HG02678 (cell line): ENCODE measurements around the gene VPS52.
"Not testable (repeated sequence)": the region's sequence is repeated elsewhere in the genome, so short reads cannot be mapped to it uniquely, and the experiment has no call there.

Experiments
- ATAC-seq: cut with Tn5 transposase; IDR thresholded peaks from one replicate; pipeline ENCODE4 v1.9.1; 2021; ENCODE audit warnings: mild to moderate bottlenecking, moderate library complexity; ENCODE audit not compliant: unreplicated experiment

VPS52 gene

DNA sequence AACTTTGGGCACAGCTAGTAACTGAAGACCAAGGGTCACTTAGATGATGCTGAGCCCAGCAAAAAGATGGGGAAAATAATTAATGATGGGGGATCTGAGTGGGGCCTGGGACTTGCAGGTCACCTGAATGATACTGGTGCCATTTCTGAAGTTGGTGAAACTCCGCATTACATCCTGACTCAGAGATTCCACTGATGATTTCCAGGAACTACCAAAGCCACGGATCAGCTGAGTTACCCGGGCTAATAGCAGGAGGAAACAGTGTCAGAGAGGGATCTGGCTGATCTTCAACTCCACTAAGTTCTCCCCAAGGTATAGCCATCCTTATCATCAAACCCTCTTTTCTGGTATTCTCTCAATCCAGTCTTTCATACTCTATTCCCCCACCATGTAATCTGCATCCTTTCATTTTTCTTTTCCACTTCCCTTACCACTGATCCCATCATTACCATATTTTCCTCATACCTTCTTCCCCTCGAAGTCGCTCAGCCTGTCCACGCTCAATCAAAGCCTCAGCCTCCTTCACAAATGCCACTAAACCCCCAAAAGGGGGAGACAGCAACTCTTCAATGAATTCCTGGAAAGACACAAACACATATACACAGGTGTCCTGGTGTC, 20.2 kb downstream of the VPS52 start:
- ATAC-seq, result no peak

DNA sequence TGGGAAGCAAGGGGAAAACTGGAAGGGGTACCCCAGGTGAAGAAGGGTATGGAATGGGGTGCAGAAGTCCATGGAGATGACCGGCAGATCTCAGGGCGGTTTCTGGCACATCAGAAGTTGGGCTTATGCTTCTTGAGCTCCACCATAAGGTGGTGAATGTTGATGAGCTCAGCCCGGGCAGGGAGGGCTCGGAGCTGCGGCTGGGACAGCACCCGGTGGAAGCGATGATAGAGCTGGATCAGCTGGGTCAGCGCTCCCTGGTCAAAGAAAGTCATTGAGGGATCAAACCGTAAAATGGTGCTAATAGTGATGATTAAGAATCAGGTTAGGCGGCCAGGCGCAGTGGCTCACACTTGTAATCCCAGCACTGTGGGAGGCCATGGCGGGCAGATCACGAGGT, 20.9 kb downstream of the VPS52 start:
- ATAC-seq, result no peak

DNA sequence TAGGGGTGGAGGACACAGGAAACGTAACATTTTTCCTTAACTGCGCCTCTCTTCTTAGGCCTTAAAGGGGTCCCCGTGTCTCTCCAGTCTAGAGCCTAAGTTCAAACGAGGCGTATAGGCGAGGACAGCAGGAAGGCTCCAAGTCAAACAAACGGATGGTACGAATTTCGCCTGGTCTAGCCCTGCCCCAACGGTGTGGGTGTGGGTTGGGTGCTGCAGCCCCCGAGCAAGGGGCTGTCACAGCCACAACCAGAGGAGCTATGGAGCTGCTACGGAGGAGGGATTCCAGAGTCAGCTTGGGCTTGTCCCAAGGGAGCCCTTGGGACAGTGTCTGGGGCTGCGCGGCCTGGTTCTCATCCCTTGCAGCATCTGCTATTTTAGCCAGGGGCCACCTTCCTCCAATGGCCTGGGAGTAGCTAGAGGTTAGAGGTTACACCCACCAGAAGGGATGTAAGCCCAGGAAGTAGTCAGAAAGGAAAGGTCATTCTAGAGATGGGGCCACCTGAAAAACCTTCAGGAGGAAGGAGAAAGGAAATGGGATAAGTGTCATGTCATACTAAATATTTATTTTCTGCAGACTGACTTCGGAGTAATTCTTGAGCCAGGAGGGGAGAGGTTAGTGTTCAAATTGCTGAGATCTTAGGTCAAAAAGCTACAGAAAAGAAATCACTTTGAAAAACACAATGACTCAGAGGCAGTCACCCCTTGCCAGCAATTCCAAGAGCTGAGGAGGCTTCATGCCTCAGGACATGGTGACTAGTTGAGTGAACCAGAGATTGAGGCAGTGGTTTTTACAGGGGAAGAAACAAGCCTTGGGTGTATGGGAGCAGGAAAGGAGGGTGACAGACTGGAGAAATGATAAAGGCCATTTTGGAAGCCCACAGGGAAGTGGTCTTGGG, 21.7 kb downstream of the VPS52 start:
- ATAC-seq, result no peak

DNA sequence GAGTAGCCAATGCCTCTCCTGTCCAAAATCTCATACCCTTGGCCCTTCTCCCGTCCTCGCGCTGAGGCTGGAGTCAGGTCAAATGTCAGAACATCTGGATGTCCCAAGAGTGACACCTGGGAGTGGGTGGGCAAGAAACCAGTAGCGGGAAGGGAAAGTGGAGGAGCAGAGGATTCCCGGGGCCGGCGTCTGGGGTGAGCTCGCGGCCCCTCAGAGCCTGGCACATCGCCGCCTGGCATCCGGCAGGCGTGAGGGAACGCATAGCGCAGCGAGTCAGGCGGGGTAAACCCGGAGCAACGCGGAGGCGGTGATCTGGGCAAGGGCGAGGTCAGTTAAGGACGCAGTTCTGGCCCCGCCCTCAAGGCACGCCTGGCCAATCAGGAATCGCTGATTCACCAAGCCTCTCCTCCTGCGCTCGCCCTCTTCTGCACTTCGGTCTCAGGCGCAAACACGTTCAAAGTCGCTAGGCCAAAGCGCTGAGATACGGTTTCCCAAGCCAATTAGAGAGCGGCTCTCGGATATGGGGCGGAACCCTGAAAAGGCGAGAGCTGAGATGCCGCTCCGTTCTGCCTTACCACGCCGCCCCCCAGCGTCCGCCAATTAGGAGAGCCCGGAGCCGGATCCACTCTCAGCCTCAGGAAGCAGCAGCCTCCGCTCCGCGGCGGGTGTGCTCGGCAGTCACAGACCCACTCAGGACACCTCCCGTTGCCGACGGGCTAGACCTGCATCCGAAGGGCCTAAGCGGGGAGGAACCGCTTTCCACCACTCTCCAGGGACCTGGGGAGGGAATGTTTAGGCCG, 22.5 kb downstream of the VPS52 start:
- peak; percentile 89 for ATAC-seq

DNA sequence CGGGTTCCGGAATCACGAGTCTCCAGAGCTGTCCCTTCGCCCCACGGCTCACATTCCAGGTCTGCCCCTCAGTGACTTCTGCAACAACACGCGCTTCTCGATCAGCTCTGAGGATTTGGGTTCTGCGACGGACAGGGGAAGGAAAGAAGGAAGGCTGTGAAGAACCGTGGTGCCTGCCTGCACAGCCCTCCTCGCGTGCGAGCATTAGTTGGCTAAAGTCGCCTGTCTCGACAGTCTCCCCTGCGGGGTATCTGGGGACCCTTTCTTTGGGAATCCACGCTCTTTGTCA, 23.1 kb downstream of the VPS52 start:
- ATAC-seq, result no peak

DNA sequence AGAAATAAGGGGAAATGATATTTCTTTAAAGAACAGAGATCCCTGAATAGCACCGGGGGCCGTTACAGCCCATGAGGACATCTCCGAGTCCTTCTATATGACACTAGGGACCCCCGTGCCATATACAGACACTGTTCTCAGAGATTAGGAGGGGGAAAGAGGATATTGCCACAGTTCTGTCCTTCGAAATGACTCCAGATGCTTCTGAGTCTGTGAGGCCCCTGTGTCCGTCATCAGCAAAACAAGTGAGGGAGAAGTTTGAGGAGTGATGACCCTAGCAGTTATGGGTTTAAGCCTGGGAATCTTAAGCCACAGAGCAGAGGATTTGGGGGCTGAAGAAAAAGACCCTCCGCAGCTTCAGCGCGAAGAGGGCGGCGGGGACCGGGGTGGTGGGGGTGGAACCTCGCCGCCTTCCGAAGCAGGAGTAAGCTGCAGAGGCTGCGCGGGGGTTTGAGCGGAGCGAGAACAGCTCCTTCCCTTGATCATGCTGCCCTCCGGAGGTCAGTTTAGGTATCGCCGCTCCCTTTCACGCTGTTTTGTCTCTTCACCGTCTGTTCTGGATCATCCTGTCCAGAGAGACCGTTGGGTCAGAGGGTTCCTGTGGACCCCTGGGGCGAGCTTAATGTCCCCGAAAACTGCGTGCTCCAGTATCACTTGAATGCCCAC, 23.6 kb downstream of the VPS52 start:
- peak; percentile 36 for ATAC-seq

DNA sequence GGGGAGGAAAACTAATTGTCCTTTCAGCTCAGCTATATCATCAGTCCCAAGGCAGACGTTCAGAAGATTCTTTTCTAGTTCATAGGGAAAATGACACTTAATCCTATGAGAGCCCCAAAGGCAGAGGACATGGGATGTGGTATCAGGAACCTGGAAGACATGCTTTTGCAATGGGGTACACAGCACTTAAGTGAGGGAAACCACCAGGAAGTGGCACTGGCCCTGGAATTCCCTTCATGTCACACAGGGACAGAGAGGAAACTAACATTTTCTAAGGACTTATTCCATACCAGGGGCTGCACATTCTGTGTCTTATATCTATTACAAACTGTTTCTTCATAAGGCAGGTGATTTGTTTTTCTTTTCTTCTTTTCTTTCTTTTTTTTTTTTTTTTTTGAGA, 28.2 kb downstream of the VPS52 start:
- no peak for ATAC-seq

DNA sequence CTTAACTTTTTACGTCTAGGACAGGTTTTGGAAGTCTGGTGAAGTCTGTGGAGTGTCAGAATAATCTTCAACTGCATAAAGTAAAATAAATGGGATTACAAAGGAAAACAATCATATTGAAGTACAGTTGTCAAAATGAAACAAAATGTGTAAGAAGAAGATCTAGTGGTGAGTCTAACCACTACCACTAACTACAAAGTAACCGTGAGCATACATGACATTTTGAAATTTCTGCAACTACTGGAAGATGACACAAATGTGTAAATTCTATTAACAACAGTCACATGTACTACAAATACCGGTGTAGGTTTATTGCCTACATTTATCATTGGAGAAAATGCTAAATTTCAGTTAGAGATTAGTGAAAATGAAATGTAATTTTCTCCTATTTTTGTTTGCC, 29.7 kb downstream of the VPS52 start:
- ATAC-seq, result no peak

DNA sequence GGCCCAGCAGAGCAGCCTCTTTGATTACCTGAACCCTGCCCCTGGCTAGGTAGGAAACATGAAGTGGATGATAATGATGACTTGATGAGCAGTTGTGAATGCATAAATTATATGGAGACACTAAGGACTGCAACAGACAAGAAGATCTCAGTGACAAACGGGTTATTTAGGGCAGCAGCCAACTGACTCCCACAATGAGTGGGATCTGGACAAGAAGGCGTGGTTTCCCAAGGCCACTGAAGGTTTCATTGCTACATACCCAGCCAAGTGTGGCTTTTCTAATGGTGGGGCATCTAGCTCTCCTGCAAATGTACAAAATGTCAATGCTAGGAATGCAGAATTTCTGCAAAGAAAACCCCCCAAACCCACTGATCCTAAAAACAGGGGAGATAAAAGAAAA, 33.9 kb downstream of the VPS52 start:
- no peak for ATAC-seq

DNA sequence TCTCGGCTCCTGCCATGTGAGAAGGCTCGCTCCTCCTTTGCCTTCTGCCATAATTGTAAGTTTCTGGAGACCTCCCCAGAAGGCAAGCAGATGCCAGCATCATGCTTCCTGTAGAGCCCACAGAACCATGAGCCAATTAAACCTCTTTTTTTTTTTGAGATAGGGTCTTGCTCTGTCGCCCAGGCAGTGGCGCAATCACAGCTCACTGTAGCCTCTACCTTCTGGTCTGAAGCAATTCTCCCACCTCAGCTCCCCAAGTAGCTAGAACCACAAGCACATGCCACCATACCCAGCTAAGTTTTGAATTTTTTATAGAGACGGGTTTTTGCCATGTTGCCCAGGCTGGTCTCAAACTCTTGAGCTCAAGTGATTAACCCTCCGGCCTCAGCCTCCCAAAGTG, 34.8 kb downstream of the VPS52 start:
- no peak for ATAC-seq

DNA sequence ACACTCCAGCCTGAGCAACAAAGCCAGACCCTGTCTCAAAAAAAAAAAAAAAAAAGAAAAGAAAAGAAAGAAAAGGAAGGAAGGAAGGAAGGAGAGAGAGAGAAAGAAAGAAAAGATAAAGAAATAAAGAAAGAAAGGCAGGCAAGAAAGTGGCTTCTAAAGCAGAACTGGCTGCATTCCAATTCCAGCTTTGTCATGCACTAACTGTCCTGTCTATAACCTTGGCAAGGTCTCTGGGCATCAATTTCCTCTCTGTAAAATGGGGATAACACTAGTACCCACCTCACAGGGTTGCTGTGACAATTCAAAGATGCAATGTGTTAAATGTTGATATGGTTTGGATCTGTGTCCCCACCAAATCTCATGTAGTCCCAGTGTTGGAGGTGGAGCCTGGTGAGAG, 35.3 kb downstream of the VPS52 start:
- ATAC-seq, result no peak

DNA sequence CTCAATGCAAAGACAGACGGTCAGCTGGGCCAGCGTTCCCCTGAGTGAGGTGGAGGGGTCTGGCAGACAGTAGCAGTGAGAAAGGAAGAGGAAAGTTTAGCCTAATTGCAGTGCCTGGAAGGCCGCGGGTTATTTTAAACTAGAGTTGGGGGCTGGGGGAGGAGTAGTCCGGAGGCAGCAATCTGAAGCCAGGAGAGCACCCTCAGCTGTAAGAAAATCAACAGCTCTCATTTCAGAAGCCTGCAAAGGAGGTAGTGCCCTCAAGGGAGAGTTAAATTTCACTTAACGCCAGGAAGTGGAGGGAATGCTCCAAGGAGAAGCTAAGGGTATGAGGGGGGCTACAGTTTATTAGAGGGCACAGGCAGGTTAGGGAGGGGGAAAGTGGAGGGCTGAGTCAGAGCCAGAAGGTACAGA, 36.4 kb downstream of the VPS52 start:
- ATAC-seq, result no peak

DNA sequence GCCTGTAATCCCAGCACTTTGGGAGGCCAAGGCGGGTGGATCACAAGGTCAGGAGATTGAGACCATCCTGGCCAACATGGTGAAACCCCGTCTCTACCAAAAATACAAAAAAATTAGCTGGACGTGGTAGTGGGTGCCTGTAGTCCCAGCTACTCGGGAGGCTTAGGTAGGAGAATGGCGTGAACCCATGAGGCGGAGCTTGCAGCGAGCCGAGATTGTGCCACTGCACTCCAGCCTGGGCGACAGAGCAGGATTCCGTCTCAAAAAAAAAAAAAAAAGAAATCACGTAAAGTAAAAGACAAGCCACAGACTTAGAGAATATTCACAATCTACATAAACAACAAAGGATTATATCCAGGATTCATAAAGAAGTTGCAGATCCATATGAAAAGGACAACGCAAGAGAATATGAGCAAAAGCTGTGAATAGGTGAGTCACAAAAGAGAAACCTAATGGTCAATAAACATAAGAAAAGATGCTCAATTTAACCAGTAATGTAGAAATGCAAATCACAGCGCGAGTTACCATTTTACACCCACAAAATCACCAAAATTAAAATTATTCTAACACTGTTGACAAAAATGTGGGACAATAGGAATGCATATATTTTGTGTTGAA, 45.1 kb downstream of the VPS52 start:
- not testable (repeated sequence) for ATAC-seq

DNA sequence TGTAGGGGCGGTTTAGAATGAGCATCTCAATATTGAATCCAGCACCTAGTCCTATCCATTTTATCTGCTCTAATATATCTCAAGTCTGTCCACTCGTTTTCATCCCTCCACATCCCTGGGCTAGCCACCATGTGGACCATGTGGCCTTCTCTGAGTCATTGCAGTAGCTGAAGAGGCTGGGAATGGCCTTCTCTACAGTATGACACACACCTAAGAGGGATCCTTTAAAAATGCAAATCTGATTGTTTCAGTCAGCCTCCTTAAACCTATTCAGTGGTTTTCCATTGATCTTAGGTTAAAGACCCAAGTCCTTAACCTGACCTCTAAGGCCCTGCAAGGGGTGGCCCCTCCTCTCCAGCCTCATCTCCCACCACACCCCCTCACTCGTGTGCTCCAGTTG, 54.0 kb downstream of the VPS52 start:
- no peak for ATAC-seq

DNA sequence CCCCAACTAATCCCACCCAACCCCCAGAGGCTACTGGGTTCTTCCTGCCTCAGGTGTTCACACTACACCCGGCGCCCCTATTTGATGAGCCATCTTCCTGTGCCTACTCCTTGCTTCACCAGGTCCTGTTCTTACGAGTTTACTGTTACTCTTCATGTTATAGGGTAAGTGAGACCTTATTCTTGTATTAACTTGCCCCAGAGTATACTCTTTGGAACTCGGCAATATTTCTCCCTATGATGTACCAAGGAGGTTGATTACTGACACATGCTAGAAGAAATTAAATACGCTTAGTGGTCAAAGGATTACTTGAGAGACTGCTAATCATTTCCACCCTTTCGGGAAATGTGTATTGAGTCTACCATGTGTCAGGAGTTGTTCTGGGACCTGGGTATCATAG, 54.4 kb downstream of the VPS52 start:
- ATAC-seq, result no peak

DNA sequence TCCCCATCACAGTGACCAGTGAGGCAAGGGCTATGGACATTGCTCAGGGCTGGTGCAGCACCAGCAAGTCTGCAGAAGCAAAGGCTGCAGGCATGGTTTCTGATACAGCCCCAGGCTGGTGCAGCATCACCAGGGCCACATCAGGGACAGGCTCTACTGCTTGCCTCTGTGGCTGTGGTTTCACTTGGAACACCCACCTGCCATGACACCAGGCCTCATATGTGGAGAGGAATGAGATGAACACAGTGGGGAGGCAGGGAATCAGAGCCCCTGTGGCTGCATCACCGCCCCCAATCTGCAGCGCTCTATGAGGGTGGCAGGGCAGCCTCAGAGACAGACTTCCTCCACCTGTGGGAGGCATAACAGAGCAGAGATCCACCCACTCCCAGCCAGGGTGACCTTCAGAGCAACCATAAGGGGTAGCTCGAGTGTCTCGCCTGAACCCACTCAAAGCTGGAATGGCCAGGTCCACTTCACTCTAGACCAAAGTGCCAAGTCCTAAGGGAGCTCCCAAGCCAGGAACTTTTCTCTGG, 55.5 kb downstream of the VPS52 start:
- no peak for ATAC-seq

DNA sequence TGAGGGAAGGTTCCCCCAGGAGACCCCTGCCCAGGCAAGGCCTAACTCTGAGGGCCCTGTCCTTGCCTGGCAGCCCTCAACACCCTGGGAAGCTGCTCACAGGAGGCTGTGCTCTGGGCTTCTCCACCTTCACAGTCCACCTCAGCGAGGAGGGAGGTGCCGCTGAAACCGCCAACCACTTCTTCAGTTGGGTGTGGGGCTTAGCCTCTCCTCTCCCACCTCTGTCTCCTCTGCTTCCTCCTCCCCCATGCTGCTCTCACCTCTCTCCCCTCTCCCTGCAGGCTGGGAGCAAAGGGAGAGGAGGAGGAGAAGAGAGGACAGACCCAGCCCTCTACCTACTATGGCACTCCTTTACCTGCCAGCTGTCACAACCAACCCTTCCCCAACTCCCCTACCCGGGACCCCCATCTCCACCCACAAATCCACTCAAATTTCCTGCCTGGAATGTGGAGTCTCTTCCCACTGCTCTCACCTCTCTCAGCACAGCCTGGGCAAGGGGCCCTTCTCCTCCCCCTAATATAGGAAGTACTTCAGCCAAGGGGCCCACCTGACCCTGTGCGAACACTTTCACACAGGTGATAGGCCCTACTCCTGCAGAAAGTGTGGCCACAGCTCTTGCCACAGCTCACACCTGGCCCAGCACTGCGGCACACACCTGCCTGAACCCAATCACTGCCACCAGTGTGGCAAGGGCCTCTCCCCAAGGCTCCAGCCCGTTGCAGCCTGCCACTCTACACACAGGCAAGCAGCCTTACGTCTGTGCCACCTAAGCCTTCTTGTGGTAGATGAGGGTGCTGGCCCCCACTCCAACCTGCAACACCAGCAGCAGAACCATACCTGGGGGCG, 56.2 kb downstream of the VPS52 start:
- ATAC-seq, result no peak

DNA sequence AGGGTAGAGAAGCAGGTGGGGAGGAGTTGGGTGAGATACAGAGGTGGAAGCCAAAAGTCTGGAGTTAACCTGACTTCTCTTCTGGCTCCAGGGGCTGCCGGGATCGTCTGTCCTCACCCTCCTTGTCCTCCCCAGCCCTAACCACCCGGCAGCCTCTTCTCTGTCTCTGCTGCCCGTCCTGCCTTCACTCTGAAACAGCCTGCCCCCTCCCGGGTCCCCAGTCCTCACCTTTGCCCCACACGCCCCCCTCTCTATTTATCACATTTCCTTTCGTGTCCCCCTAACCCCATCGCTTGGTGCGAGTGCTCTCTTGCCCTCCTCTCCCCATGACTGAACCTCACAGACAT, 57.7 kb downstream of the VPS52 start:
- no peak for ATAC-seq

DNA sequence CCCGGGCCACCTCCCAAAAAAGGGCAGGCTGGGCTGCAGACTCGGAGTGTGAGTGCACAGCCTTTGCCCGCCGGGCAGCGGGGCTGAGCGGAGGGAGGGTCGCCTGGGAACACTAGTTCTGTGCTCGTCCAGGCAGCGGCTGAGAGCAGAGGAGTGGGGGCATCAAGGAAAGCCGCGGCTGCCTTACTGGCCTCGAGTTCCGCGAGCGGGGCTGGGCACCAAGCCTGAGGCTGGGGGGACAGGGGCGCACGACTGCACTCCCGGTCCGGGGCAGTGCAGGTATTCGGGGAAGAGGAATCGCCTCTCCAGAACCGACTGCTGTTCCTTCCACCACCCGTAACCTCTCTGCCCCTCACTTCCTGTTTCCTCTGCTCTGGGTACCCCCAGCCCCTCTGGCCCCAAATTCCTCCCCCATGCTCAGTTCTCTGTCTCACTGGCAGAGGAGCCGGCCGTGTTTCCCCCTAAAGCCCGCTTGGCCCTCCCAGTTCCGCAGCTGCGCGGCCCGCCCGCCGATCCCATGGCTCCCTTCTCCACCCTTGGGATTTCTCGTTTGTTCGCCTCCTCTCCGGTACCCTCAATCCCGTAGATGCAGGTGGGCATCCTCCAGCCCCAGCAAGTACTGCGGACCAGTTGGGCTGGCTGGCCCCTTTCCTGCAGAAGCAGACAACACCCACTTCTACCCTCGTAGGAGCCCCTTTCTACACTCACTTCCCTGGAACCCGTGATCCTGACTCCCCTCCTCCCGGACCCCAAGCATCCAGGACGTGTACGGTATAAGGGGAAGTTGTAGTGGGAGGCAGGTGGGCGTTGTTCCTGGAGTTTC, 58.3 kb downstream of the VPS52 start:
- ATAC-seq, result no peak
